HG02981 (cell line): ENCODE results near the gene PROB1.

Experiments used
- ATAC-seq: cut with Tn5 transposase; IDR thresholded peaks from one replicate; pipeline ENCODE4 v1.9.1; 2021; ENCODE audit warnings: mild to moderate bottlenecking, moderate library complexity; ENCODE audit not compliant: unreplicated experiment

PROB1 gene

GRCh38 chr5:139341689-139342422, 53.0 kb downstream of the PROB1 start, which contains the start of gene PAIP2:
Gene PAIP2, plus strand, starts transcription at chr5:139341854. Its CDS starts 21,931 bp downstream, at chr5:139363785.
- peak; percentile 94 for ATAC-seq

GRCh38 chr5:139341187-139341688, 53.7 kb downstream of the PROB1 start:
- ATAC-seq: no peak
